Left ventricle myocardium inferior (tissue), 1 donor: Measurements from ENCODE around the gene ARHGAP10. TPM values are rescaled to one million over a fixed set of nuclear protein-coding genes. Genes with fewer than 3 reads are reported as not detected.
A peak's percentile ranks its signal among the peaks of the same experiment; 100 is the strongest.

Experiments used
- DNase-seq: peaks from one replicate; pipeline ENCODE4 v3.0.0-alpha.2; 2020
- H3K27ac ChIP-seq: fragments of 200-600 bp; replicated peaks from 2 replicates; pipeline ENCODE4 v1.8.0; 2021
- H3K27me3 ChIP-seq: fragments of 200-600 bp; 2 replicates; pipeline ENCODE4 v1.8.0; 2021; ENCODE audit warnings: low read depth
- H3K36me3 ChIP-seq: fragments of 200-600 bp; 2 replicates; pipeline ENCODE4 v1.8.0; 2021
- H3K4me1 ChIP-seq: fragments of 200-600 bp; 2 replicates; pipeline ENCODE4 v1.8.0; 2021
- H3K4me3 ChIP-seq: fragments of 200-600 bp; 2 replicates; pipeline ENCODE4 v1.8.0; 2021; ENCODE audit warnings: mild to moderate bottlenecking, moderate library complexity
- H3K9me3 ChIP-seq: fragments of 200-600 bp; replicated peaks from 2 replicates; pipeline ENCODE4 v1.8.0; 2021
- intact Hi-C: fragments of 100-400 bp; cut with micrococcal nuclease; formaldehyde crosslinking; loops from one replicate; pipeline ENCODE4 v1.11.0; 2022
- total RNA-seq: library from RNA; stranded (reverse); fragmentation: NEBNext Ultra II Directional; extraction: Animal tissue kit (Norgen Biotek cat#: 25700); gene quantifications from one replicate; pipeline ENCODE4 v1.2.1, GENCODE V29; 2021
- TF ChIP-seq, protein P1 (sequence below): fragments of 200-600 bp; IDR thresholded peaks from 2 replicates; pipeline ENCODE4 v1.8.0; 2021; ENCODE audit warnings: antibody characterized with exemption, mild to moderate bottlenecking, borderline replicate concordance
- donor health status: DM: no; HTN: yes; CAD: no; lungs with severe emphysema.

ARHGAP10 gene
- total RNA-seq, 1 donor from 2014 or later, result 59.7 TPM

DNA sequence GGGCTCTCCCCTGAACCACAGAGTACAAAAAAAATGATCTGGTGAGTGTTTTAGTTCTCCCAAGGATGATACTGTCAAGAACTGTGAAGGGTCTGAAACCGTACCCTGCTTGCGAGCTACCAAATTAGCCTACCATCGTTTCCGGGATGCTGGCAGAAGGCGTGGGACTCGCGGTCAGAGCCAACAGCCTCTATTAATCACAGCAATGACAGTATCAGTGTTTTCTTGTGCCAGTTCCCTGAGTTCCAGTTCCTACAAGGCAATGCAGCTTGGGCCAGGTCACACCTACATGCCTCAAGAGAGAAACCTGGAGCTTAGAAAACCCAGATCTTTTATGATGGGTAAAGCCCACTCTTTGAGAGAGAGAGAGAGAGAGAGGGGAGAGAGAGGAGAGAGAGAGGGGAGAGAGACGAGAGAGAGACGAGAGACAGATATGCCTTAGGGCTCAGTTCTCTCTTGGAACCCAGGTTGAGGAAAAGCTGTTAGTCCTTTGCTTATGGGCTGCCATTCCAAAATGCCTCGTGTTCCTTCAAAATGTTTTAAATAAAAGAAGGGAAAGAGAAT, 327.8 kb downstream of the ARHGAP10 start:
- Histone ChIP-seq H3K27me3 (no peaks in the 10 kb centered on the region), H3K27ac (peak overlapping the region; percentile 90), H3K4me3 (no peak overlapping the region), H3K4me1 (peaks cover 84% of the 10 kb centered on the region), H3K36me3 (peaks cover 15% of the 10 kb centered on the region), H3K9me3 (no peaks in the 10 kb centered on the region)
- intact Hi-C loops, result no loop called here
- TF ChIP-seq, protein P1, sequence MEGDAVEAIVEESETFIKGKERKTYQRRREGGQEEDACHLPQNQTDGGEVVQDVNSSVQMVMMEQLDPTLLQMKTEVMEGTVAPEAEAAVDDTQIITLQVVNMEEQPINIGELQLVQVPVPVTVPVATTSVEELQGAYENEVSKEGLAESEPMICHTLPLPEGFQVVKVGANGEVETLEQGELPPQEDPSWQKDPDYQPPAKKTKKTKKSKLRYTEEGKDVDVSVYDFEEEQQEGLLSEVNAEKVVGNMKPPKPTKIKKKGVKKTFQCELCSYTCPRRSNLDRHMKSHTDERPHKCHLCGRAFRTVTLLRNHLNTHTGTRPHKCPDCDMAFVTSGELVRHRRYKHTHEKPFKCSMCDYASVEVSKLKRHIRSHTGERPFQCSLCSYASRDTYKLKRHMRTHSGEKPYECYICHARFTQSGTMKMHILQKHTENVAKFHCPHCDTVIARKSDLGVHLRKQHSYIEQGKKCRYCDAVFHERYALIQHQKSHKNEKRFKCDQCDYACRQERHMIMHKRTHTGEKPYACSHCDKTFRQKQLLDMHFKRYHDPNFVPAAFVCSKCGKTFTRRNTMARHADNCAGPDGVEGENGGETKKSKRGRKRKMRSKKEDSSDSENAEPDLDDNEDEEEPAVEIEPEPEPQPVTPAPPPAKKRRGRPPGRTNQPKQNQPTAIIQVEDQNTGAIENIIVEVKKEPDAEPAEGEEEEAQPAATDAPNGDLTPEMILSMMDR, result no peak
- DNase-seq, result peak; percentile 43

DNA sequence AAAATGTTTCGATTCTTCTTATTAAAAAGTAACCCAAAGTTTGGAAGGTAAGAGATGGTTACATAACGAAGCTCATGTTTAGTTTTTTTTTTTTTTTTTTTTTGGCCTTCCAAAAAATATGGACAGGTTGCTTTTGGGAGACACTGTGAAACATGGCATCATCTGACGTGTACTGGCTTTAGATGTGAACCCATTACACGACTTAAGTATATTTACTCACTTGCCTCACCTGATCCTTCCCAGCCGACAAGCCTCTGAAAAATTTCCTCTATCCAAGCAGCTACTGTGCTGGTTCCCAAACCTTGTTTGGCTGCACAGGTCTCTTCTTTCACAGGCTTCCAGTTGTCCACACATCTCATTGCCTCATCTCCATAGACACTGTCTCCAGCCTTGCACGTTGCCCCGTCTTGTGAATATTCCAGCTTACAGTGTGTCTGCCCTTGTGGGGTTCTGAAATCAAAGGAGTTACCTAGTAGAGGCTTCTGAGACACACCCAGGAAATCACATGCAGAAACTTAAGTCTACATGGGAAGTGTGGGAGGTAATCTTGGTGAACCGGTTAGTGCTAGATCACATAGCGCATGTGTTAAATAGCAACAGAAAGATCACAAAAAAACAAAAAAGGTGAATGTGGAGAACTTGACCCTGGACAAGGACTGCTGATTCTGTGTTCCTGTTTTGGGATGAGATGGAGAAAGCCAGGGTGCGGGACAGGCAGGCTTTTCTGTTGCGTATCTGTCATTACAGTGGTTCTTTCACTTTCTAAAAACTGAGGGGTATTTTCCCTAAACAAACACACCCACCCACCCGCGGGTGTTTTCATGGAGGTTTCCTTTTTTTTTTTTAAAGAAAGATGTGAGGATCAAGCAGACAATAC, 328.6 kb downstream of the ARHGAP10 start:
- H3K4me1 ChIP-seq, result peaks cover 80% of the 10 kb centered on the region
- peak overlapping the region; percentile 90 for H3K27ac ChIP-seq

DNA sequence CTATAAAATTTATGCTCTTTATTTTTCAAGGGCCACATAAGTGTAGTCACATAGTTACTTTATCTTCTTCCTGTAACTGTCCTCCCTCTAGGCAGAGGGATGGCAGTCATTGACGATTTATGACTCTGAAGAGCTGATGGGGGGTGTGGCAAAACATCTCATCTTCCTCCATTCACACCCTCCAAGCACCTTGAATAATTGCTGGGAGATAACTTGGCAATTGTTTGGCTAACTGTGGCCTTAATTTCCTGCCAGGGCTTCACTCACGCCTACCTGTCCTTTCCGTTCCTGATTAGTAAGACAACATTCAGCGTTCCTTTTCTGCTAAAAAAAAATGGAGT, 329.2 kb downstream of the ARHGAP10 start:
- H3K9me3 ChIP-seq, result no peaks in the 10 kb centered on the region
- intact Hi-C loops, result no loop called here
- H3K36me3 ChIP-seq, result peaks cover 18% of the 10 kb centered on the region
- H3K4me1 ChIP-seq, result peaks cover 75% of the 10 kb centered on the region
- no peaks in the 10 kb centered on the region for H3K27me3 ChIP-seq
- TF ChIP-seq, protein P1, result no peak
- H3K27ac ChIP-seq, result peak overlapping the region; percentile 90
- H3K4me3 ChIP-seq, result no peak overlapping the region
- DNase-seq, result no peak

More for the DNA sequence above, 328.6 kb downstream of the ARHGAP10 start:
- Histone ChIP-seq H3K4me3 (no peak overlapping the region), H3K9me3 (no peaks in the 10 kb centered on the region), H3K36me3 (peaks cover 17% of the 10 kb centered on the region), H3K27me3 (no peaks in the 10 kb centered on the region)
- no peak for DNase-seq
- TF ChIP-seq, protein P1, result no peak
- intact Hi-C loops, result no loop called here

DNA sequence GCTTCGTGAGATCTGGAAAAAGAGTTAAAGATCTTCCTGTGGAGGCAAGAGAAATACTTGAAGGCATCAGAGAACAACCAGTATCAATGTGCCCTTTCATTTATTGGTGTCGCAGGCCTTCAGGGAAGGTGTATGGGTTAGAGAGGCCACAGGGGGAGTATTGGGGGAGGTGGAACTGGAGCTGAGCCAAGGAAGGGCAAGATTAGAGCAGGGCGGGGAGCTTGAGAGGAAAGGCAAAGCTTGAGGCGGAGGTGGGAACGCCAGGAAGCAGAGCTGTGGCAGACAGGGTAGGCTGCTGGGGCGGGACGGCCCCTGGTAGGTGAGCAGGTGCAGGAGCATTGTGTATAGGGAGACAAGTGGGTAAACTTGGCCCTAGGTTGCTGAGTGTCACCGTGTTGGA, 329.9 kb downstream of the ARHGAP10 start:
- H3K4me3 ChIP-seq, result no peak overlapping the region
- peaks cover 75% of the 10 kb centered on the region for H3K4me1 ChIP-seq
- intact Hi-C loops, result no loop called here
- no peak for DNase-seq
- H3K36me3 ChIP-seq, result peaks cover 25% of the 10 kb centered on the region
- TF ChIP-seq, protein P1, result no peak
- H3K27ac ChIP-seq, result peak overlapping the region; percentile 51
- H3K9me3 ChIP-seq, result no peaks in the 10 kb centered on the region
- no peaks in the 10 kb centered on the region for H3K27me3 ChIP-seq

DNA sequence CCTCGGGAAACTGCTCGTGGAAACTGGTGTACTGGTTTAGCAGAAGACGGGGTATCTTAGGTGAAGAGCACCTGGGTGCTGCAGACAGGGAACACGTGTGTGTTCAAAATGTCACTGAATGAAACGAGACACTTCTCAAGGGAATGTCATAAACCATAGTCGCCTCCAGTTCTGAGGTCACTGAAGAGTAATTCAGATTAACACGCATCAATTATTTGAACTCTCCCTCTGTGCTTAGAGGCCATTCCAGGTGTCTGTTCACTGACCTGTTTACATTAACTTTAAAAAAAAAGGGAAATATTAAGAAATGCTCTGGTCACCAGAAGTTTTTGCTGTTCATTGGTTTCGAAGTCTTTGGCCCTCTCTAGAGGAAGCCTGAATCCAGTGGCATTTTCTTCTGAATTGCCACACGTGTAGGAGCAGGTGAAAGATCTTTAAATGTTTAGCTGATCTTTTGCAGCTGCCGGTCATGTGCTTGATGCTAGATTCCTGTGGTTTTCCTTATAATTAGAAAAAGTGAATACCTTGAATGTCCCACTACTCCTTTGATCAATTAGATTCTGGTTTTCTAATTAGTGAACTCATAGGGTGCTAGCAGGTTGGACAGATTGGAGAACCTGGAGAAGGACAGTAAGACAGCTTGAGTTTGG, 330.5 kb downstream of the ARHGAP10 start:
- no peak for DNase-seq
- peaks cover 25% of the 10 kb centered on the region for H3K36me3 ChIP-seq
- TF ChIP-seq, protein P1, result no peak
- H3K27ac ChIP-seq, result peak overlapping the region; percentile 51
- intact Hi-C loops, result no loop called here
- H3K4me1 ChIP-seq, result peaks cover 75% of the 10 kb centered on the region
- H3K9me3 ChIP-seq, result no peaks in the 10 kb centered on the region
- H3K27me3 ChIP-seq, result no peaks in the 10 kb centered on the region
- no peak overlapping the region for H3K4me3 ChIP-seq
